Measurements from ENCODE around the gene RHBDD1. TPM values are rescaled to one million over a fixed set of nuclear protein-coding genes. Genes with fewer than 3 reads are reported as not detected.

The RHBDD1 gene
- polyA plus RNA-seq, 1 of the 3 experiments (the other 2 are of a cell fraction) = 10.3 TPM

- WGBS (ENCODE audit: low lambda C conversion rate) = 93% methylated on average over 2 of the region's 2 CpGs
- no peak for TF ChIP-seq MEF2A (IDR thresholded peaks at IDR 0.05; ENCODE audit: borderline replicate concordance, low read depth)
- TF ChIP-seq MAX (IDR thresholded peaks at IDR 0.05; ENCODE audit: low read depth) = no peak
- TF ChIP-seq YY1 (IDR thresholded peaks at IDR 0.05; ENCODE audit: low read depth) = no peak
- TF ChIP-seq GATA2 (CRISPR knock-in tag; IDR thresholded peaks at IDR 0.05) = no peak
- no peak for TF ChIP-seq IRF3 (IDR thresholded peaks at IDR 0.05; ENCODE audit: low read depth, low read length)
- Histone ChIP-seq H3K4me2 (no peak overlapping the region), H2AFZ (ENCODE audit: low read depth) (no peak overlapping the region), H3K27ac (ENCODE audit: low read depth in 2 of 2, low read length in 1 of 2) (no peak overlapping the region), H3K9me2 (no peaks in the 10 kb centered on the region), H3K27me3 (ENCODE audit: insufficient read depth) (no peaks in the 10 kb centered on the region), H3K9ac (no peak overlapping the region), H3F3A (replicated peaks; ENCODE audit: insufficient read depth) (peaks cover 13% of the 10 kb centered on the region), H3K9me3 (no peaks in the 10 kb centered on the region), H3K79me2 (ENCODE audit: insufficient read depth) (no peaks in the 10 kb centered on the region), H3K4me3 (ENCODE audit: low read depth in 2 of 2, low read length in 1 of 2) (no peak overlapping the region), H3K4me1 (ENCODE audit: control insufficient read depth in 1 of 2, insufficient read depth in 2 of 2, low read depth in 1 of 2, low read length in 1 of 2) (peaks cover 2 to 7% of the 10 kb centered on the region in 2 experiments; a peak in 2 of 4 replicates), H4K20me1 (ENCODE audit: insufficient read depth) (no peaks in the 10 kb centered on the region), H3K36me3 (replicated peaks in 1 of 2; ENCODE audit: control insufficient read depth in 1 of 2, insufficient read depth in 2 of 2, low read length in 1 of 2) (no peaks in the 10 kb centered on the region)
- POLR2A ChIA-PET = no interaction called here
- DNase-seq = no peak
- CTCF ChIA-PET = interaction anchor here (0.8 kb wide), 1 partner anchor 93 kb away, joined by 3 read pairs; no protein-coding TSS in a partner anchor
These were observed 59.7 kb downstream of the RHBDD1 start for GRCh38 chr2:226895579-226895978.

GRCh38 chr2:226898121-226898520, 62.3 kb downstream of the RHBDD1 start:
- H3K4me1 ChIP-seq (ENCODE audit: control insufficient read depth in 1 of 2, insufficient read depth in 2 of 2, low read depth in 1 of 2, low read length in 1 of 2) = peaks cover 7 to 13% of the 10 kb centered on the region in 2 experiments; a peak in 2 of 4 replicates
- peaks cover 4% of the 10 kb centered on the region for H3F3A ChIP-seq (replicated peaks; ENCODE audit: insufficient read depth)
- WGBS (ENCODE audit: low lambda C conversion rate) = 89% methylated on average over 4 of the region's 4 CpGs
- no peak overlapping the region for H3K27ac ChIP-seq (ENCODE audit: low read depth in 2 of 2, low read length in 1 of 2)
- no peak overlapping the region for H3K9ac ChIP-seq
- POLR2A ChIA-PET = no interaction called here
- CTCF ChIA-PET = no interaction called here
- H3K9me3 ChIP-seq = no peaks in the 10 kb centered on the region
- H3K79me2 ChIP-seq (ENCODE audit: insufficient read depth) = no peaks in the 10 kb centered on the region
- no peak for DNase-seq
- H2AFZ ChIP-seq (ENCODE audit: low read depth) = no peak overlapping the region
- no peaks in the 10 kb centered on the region for H4K20me1 ChIP-seq (ENCODE audit: insufficient read depth)
- no peak overlapping the region for H3K4me2 ChIP-seq
- no peak for TF ChIP-seq POLR2AphosphoS5 (IDR thresholded peaks at IDR 0.05; ENCODE audit: low read depth, low read length)
- TF ChIP-seq MAX (IDR thresholded peaks at IDR 0.05; ENCODE audit: low read depth) = no peak
- TF ChIP-seq MEF2A (IDR thresholded peaks at IDR 0.05; ENCODE audit: borderline replicate concordance, low read depth) = no peak
- no peak for TF ChIP-seq SMC3 (IDR thresholded peaks at IDR 0.05; ENCODE audit: low read depth, low read length)
- no peak for TF ChIP-seq FOSL2 (IDR thresholded peaks at IDR 0.05; ENCODE audit: borderline replicate concordance, low read depth)
- TF ChIP-seq YY1 (IDR thresholded peaks at IDR 0.05; ENCODE audit: low read depth) = no peak
- TF ChIP-seq FOXM1 (IDR thresholded peaks at IDR 0.05; ENCODE audit: low read depth) = no peak
- H3K9me2 ChIP-seq = no peaks in the 10 kb centered on the region
- H3K4me3 ChIP-seq (ENCODE audit: low read depth in 2 of 2, low read length in 1 of 2) = no peak overlapping the region
- H3K36me3 ChIP-seq (replicated peaks in 1 of 2; ENCODE audit: control insufficient read depth in 1 of 2, insufficient read depth in 2 of 2, low read length in 1 of 2) = no peaks in the 10 kb centered on the region
- H3K27me3 ChIP-seq (ENCODE audit: insufficient read depth) = no peaks in the 10 kb centered on the region

- no peaks in the 10 kb centered on the region for H3K9me2 ChIP-seq
- H3K4me3 ChIP-seq (ENCODE audit: low read depth in 2 of 2, low read length in 1 of 2) = no peak overlapping the region
- H3K27ac ChIP-seq (ENCODE audit: low read depth in 2 of 2, low read length in 1 of 2) = no peak overlapping the region
- peaks cover 9 to 19% of the 10 kb centered on the region in 2 experiments; a peak in 3 of 4 replicates for H3K4me1 ChIP-seq (ENCODE audit: control insufficient read depth in 1 of 2, insufficient read depth in 2 of 2, low read depth in 1 of 2, low read length in 1 of 2)
- POLR2A ChIA-PET = no interaction called here
- H3F3A ChIP-seq (replicated peaks; ENCODE audit: insufficient read depth) = peaks cover 4% of the 10 kb centered on the region
- 93% methylated on average over 3 of the region's 3 CpGs for WGBS (ENCODE audit: low lambda C conversion rate)
- H3K9ac ChIP-seq = no peak overlapping the region
- no peaks in the 10 kb centered on the region for H3K79me2 ChIP-seq (ENCODE audit: insufficient read depth)
- no peaks in the 10 kb centered on the region for H3K36me3 ChIP-seq (replicated peaks in 1 of 2; ENCODE audit: control insufficient read depth in 1 of 2, insufficient read depth in 2 of 2, low read length in 1 of 2)
- no peak overlapping the region for H2AFZ ChIP-seq (ENCODE audit: low read depth)
- CTCF ChIA-PET = interaction anchor here (0.6 kb wide), 1 partner anchor 100 kb away, joined by 3 read pairs; no protein-coding TSS in a partner anchor
- no peak for DNase-seq
- H3K4me2 ChIP-seq = no peak overlapping the region
- H3K9me3 ChIP-seq = no peaks in the 10 kb centered on the region
- H4K20me1 ChIP-seq (ENCODE audit: insufficient read depth) = no peaks in the 10 kb centered on the region
- no peak for TF ChIP-seq SIN3A (IDR thresholded peaks at IDR 0.05; ENCODE audit: borderline replicate concordance, low read depth, low read length)
- no peak for TF ChIP-seq MXI1 (IDR thresholded peaks at IDR 0.05; ENCODE audit: low read depth, low read length)
- no peak for TF ChIP-seq FOXM1 (IDR thresholded peaks at IDR 0.05; ENCODE audit: low read depth)
- TF ChIP-seq FOSL2 (IDR thresholded peaks at IDR 0.05; ENCODE audit: borderline replicate concordance, low read depth) = no peak
- no peak for TF ChIP-seq TAF1 (IDR thresholded peaks at IDR 0.05; ENCODE audit: borderline replicate concordance, low read depth, low read length)
- no peak for TF ChIP-seq TEAD4 (IDR thresholded peaks at IDR 0.05; ENCODE audit: borderline replicate concordance, insufficient read depth)
- no peak for TF ChIP-seq GABPA (IDR thresholded peaks at IDR 0.05; ENCODE audit: low read depth)
- no peak for TF ChIP-seq YY1 (IDR thresholded peaks at IDR 0.05; ENCODE audit: low read depth)
- TF ChIP-seq PBX3 (IDR thresholded peaks at IDR 0.05) = no peak
- TF ChIP-seq GATA2 (CRISPR knock-in tag; IDR thresholded peaks at IDR 0.05) = no peak
- TF ChIP-seq, protein P1, sequence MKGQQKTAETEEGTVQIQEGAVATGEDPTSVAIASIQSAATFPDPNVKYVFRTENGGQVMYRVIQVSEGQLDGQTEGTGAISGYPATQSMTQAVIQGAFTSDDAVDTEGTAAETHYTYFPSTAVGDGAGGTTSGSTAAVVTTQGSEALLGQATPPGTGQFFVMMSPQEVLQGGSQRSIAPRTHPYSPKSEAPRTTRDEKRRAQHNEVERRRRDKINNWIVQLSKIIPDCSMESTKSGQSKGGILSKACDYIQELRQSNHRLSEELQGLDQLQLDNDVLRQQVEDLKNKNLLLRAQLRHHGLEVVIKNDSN (IDR thresholded peaks at IDR 0.05; ENCODE audit: borderline replicate concordance, low read depth) = no peak
- TF ChIP-seq EZH2phosphoT487 (IDR thresholded peaks at IDR 0.05; ENCODE audit: borderline replicate concordance, low read depth) = no peak
- no peak for TF ChIP-seq FOXJ3 (CRISPR knock-in tag; IDR thresholded peaks at IDR 0.05)
- no peak for TF ChIP-seq RFX5 (IDR thresholded peaks at IDR 0.05; ENCODE audit: low read length)
- no peaks in the 10 kb centered on the region for H3K27me3 ChIP-seq (ENCODE audit: insufficient read depth)
These were observed 63.0 kb downstream of the RHBDD1 start for GRCh38 chr2:226898897-226899296.

Measured in SK-N-SH (cell line).